Lower leg skin (tissue), 4 donors: ENCODE results near the gene MARS1. TPM values are rescaled to one million over a fixed set of nuclear protein-coding genes. Genes with fewer than 3 reads are reported as not detected.

Experiments
- DNase-seq, 2 donors: peaks; one replicate each; pipeline ENCODE4 v3.0.0-alpha.2; 2019; ENCODE audit warnings: low spot score in 2 of 2
- H3K4me3 ChIP-seq: fragments of 200-600 bp; sonication (generic); 2 replicates; pipeline ENCODE4 v1.5.1; 2017; ENCODE audit warnings: mild to moderate bottlenecking, low read depth; ENCODE audit not compliant: poor library complexity, severe bottlenecking
- CTCF ChIP-seq, 3 donors: fragments of 450-650 bp; IDR thresholded peaks; one replicate each; pipeline ENCODE4 v1.5.1; 2016; ENCODE audit warnings: antibody characterized with exemption in 3 of 3, mild to moderate bottlenecking in 3 of 3, moderate library complexity in 2 of 3
- POLR2A ChIP-seq, 2 donors: fragments of 450-650 bp; IDR thresholded peaks; one replicate each; pipeline ENCODE4 v1.6.1; 2016 to 2017; ENCODE audit warnings: antibody characterized with exemption in 2 of 2, mild to moderate bottlenecking in 1 of 2, moderate library complexity in 1 of 2
- WGBS, 2 donors: methylation state at CpG; one replicate each; pipeline ENCODE4 v1.1.5; 2018; 5-methylcytosine and 5-hydroxymethylcytosine counted together
- intact Hi-C: fragments of 100-400 bp; cut with DNase I; formaldehyde crosslinking; loops from one replicate; pipeline ENCODE4 v1.15.0; 2023; ENCODE audit warnings: low total_unique reads
- total RNA-seq, 4 donors: library from RNA; depleted of rRNA; stranded (reverse); fragments of >200 nt; gene quantifications; one replicate each; pipeline ENCODE4 v1.1.0, GENCODE V29; 2016

Gene MARS1
- total RNA-seq, 4 donors from 2014 or later, result 37.7 to 386 (median 51.4) TPM

GRCh38 chr12:57467212-57467874 lies 20.5 kb upstream of the MARS1 start:
- intact Hi-C loops, result loop anchor here (10.0 kb wide), 1 partner anchor 157 kb away; no protein-coding TSS in a partner anchor
- 85 to 92% methylated on average over 12 of the region's 12 CpGs for WGBS, 2 donors
- TF ChIP-seq CTCF (IDR thresholded peaks at IDR 0.05) (no peak), POLR2A (IDR thresholded peaks at IDR 0.05) (no peak)

GRCh38 chr12:57467915-57468314 lies 20.0 kb upstream of the MARS1 start:
- no peak for DNase-seq
- no peak overlapping the region for H3K4me3 ChIP-seq
- TF ChIP-seq CTCF (IDR thresholded peaks at IDR 0.05), result no peak
- no peak for TF ChIP-seq POLR2A (IDR thresholded peaks at IDR 0.05)
- 59 to 67% methylated on average over 11 of the region's 11 CpGs for WGBS, 2 donors
- intact Hi-C loops, result loop anchor here (10.0 kb wide), 1 partner anchor 157 kb away; no protein-coding TSS in a partner anchor

More at GRCh38 chr12:57467212-57467874, 20.5 kb upstream of the MARS1 start:
- DNase-seq, result no peak
- H3K4me3 ChIP-seq, result no peak overlapping the region

GRCh38 chr12:57469296-57470164 lies 18.3 kb upstream of the MARS1 start:
- no peak for TF ChIP-seq CTCF (IDR thresholded peaks at IDR 0.05)
- no peak for TF ChIP-seq POLR2A (IDR thresholded peaks at IDR 0.05)
- intact Hi-C loops, result loop anchor here (10.0 kb wide), 1 partner anchor 155 kb away; no protein-coding TSS in a partner anchor
- 87 to 89% methylated on average over 10 of the region's 10 CpGs for WGBS, 2 donors
- no peak overlapping the region for H3K4me3 ChIP-seq
- no peak for DNase-seq

- TF ChIP-seq POLR2A (IDR thresholded peaks at IDR 0.05) (no peak), CTCF (IDR thresholded peaks at IDR 0.05) (no peak)
- DNase-seq, result no peak
- 94 to 95% methylated on average over 12 to 14 of the region's 14 CpGs for WGBS, 2 donors
- H3K4me3 ChIP-seq, result no peak overlapping the region
- intact Hi-C loops, result no loop called here
Observed at GRCh38 chr12:57470286-57470969, 17.4 kb upstream of the MARS1 start.

- 91 to 93% methylated on average over 4 of the region's 4 CpGs for WGBS, 2 donors
- no peak for DNase-seq
- intact Hi-C loops, result no loop called here
- no peak overlapping the region for H3K4me3 ChIP-seq
- TF ChIP-seq POLR2A (IDR thresholded peaks at IDR 0.05) (no peak), CTCF (IDR thresholded peaks at IDR 0.05) (no peak)
Observed at GRCh38 chr12:57470970-57471656, 16.8 kb upstream of the MARS1 start.
